Measurements from ENCODE around the gene MRPS12.

- TF ChIP-seq RXRA (CRISPR knock-in tag; IDR thresholded peaks at IDR 0.05), result no peak
- TF ChIP-seq NFIC (IDR thresholded peaks at IDR 0.05; ENCODE audit: low read length), result no peak
- TF ChIP-seq HDAC6 (IDR thresholded peaks at IDR 0.05; ENCODE audit: low read depth, low read length), result no peak
Observed at GRCh38 chr19:38971672-38972071, 40.9 kb downstream of the MRPS12 start.
